K562 (cell line): ENCODE results near the gene GCHFR. TPM values are rescaled to one million over a fixed set of nuclear protein-coding genes. Genes with fewer than 3 reads are reported as not detected.

Experiments used
- ATAC-seq: fragments of 200-7000 bp; cut with Tn5 transposase; 3 replicates; pipeline ENCODE4 v1.9.1; 2020; ENCODE audit warnings: moderate library complexity
- BruUV-seq: library from RNA; stranded (reverse); fragments of 400-500 nt; replicated peaks from 2 replicates; lab custom pipeline; 2021; lab: Mats Ljungman, UMichigan
- CTCF ChIA-PET: fragments of 300-600 bp; formaldehyde crosslinking; extraction: SDS; loops from one replicate; lab custom pipeline; 2021; ENCODE audit warnings: low intra/inter-chr PET ratio; lab: Yijun Ruan, JAX
- POLR2A ChIA-PET: fragments of 300-600, 350-650 bp; sonication (Branson Sonifier 250); formaldehyde crosslinking; extraction: SDS; loops from one replicate; lab custom pipeline; 2021; ENCODE audit warnings: antibody characterized with exemption, inconsistent platforms; lab: Yijun Ruan, JAX
- DNase-seq, 4 experiments: peaks; one replicate each; pipeline versions ENCODE4 v3.0.0 to v3.0.0-alpha.2; 2011 to 2018; ENCODE audit warnings: low spot score in 3 of 4, mixed read lengths in 3 of 4; ENCODE audit errors: extremely low read depth in 1 of 4
- FAIRE-seq: peaks from 2 replicates; lab custom pipeline; 2011; peaks lifted over from hg19 to GRCh38; lab: Jason Lieb, UNC
- H2AFZ ChIP-seq: 2 replicates; pipeline ENCODE4 v1.6.0; 2011; ENCODE audit warnings: low read depth, low read length, control low read depth, inconsistent platforms
- H3K27ac ChIP-seq: fragments of 200-600 bp; 3 replicates; pipeline ENCODE4 v1.8.0; 2011; ENCODE audit warnings: low read depth, mild to moderate bottlenecking, control low read depth, inconsistent platforms, low read length, moderate library complexity, mixed read lengths; ENCODE audit errors: extremely low read depth
- H3K27me3 ChIP-seq, 2 experiments: fragments of 300-600 bp in 1 of 2; 2 replicates in 1 of 2; 3 replicates in 1 of 2; pipeline versions ENCODE4 v1.6.0 to v1.8.0; 2011; ENCODE audit warnings: inconsistent platforms in 2 of 2, low read length in 2 of 2, mild to moderate bottlenecking in 1 of 2, mixed read lengths in 1 of 2, moderate library complexity in 1 of 2; ENCODE audit not compliant: control insufficient read depth in 2 of 2, insufficient read depth in 2 of 2
- H3K36me3 ChIP-seq: fragments of 300-600 bp; 3 replicates; pipeline ENCODE4 v1.8.0; 2011; ENCODE audit warnings: mild to moderate bottlenecking, low read length, inconsistent platforms; ENCODE audit not compliant: control insufficient read depth, insufficient read depth
- H3K4me1 ChIP-seq, 2 experiments: fragments of 200-600 bp in 1 of 2; replicated peaks in 1 of 2; 2 replicates in 1 of 2; 3 replicates in 1 of 2; pipeline versions ENCODE4 v1.5.1 to v1.8.0; 2011; ENCODE audit warnings: inconsistent platforms in 2 of 2, low read length in 2 of 2, mild to moderate bottlenecking in 1 of 2, mixed read lengths in 1 of 2, moderate library complexity in 1 of 2; ENCODE audit not compliant: control insufficient read depth in 2 of 2, insufficient read depth in 2 of 2
- H3K4me2 ChIP-seq: 2 replicates; pipeline ENCODE4 v1.6.1; 2011; ENCODE audit warnings: low read length, control low read depth, inconsistent platforms, mixed read lengths; ENCODE audit not compliant: insufficient read depth
- H3K4me3 ChIP-seq: fragments of 200-600 bp; sonication (generic), shearing (Covaris generic); 2 replicates; pipeline ENCODE4 v1.5.1; 2016; ENCODE audit warnings: control low read depth, inconsistent platforms
- H3K79me2 ChIP-seq: fragments of 200-600 bp; 3 replicates; pipeline ENCODE4 v1.8.0; 2011; ENCODE audit warnings: low read length, inconsistent platforms; ENCODE audit not compliant: control insufficient read depth, insufficient read depth
- H3K9ac ChIP-seq, 2 experiments: 2 replicates each; pipeline versions ENCODE4 v1.6.0 to v1.6.1; 2011; ENCODE audit warnings: low read depth in 2 of 2, low read length in 2 of 2, control low read depth in 1 of 2, inconsistent platforms in 1 of 2, mild to moderate bottlenecking in 1 of 2, mixed read lengths in 1 of 2; ENCODE audit not compliant: insufficient read depth in 1 of 2
- H3K9me1 ChIP-seq: one replicate; pipeline ENCODE4 v1.6.0; 2011; ENCODE audit warnings: inconsistent platforms, mild to moderate bottlenecking, low read length, moderate library complexity; ENCODE audit not compliant: control insufficient read depth, insufficient read depth
- H3K9me3 ChIP-seq: replicated peaks from 2 replicates; pipeline ENCODE4 v1.5.1; 2011; ENCODE audit warnings: low read depth, low read length, inconsistent platforms; ENCODE audit not compliant: control insufficient read depth, insufficient read depth
- H4K20me1 ChIP-seq: replicated peaks from 2 replicates; pipeline ENCODE4 v1.6.1; 2011; ENCODE audit warnings: low read length, inconsistent platforms, mixed read lengths; ENCODE audit not compliant: control insufficient read depth, insufficient read depth
- HDGF ChIP-seq: fragments of 450-650 bp; IDR thresholded peaks from 2 replicates; pipeline ENCODE4 v1.6.1; 2016
- IRF2 ChIP-seq: sonication (generic); formaldehyde crosslinking; IDR thresholded peaks from 2 replicates; pipeline ENCODE4 v1.8.1; 2022; ENCODE audit warnings: mild to moderate bottlenecking, missing genetic modification reagents
- LCOR ChIP-seq: sonication (generic); formaldehyde crosslinking; IDR thresholded peaks from 2 replicates; pipeline ENCODE4 v1.8.0; 2022; ENCODE audit warnings: mild to moderate bottlenecking, missing genetic modification reagents
- MTA3 ChIP-seq: fragments of 450-650 bp; formaldehyde crosslinking; IDR thresholded peaks from 2 replicates; pipeline ENCODE4 v1.6.1; 2017; ENCODE audit warnings: mild to moderate bottlenecking, borderline replicate concordance
- NCOA6 ChIP-seq: fragments of 450-650 bp; IDR thresholded peaks from 2 replicates; pipeline ENCODE4 v1.6.1; 2017; ENCODE audit warnings: mild to moderate bottlenecking
- TRIM24 ChIP-seq, 2 experiments: fragments of 450-650 bp; IDR thresholded peaks; 2 replicates each; pipeline ENCODE4 v1.6.1; 2016
- ZNF696 ChIP-seq: fragments of 250-450 bp; sonication (Bioruptor Pico); conservative IDR thresholded peaks from 2 replicates; pipeline ENCODE4 v1.4.0; 2020; ENCODE audit warnings: mild to moderate bottlenecking, moderate library complexity
- ZZZ3 ChIP-seq: fragments of 450-650 bp; IDR thresholded peaks from 2 replicates; pipeline ENCODE4 v1.6.1; 2016; ENCODE audit warnings: antibody characterized with exemption, mild to moderate bottlenecking, moderate library complexity
- WGBS: fragments of 100-300 bp; shearing (Covaris generic); methylation state at CpG from one replicate; pipeline ENCODE4 v1.1.6; 2016; ENCODE audit warnings: low coverage, mixed read lengths; ENCODE audit not compliant: insufficient coverage; ENCODE audit errors: missing lambda C conversion rate; 5-methylcytosine and 5-hydroxymethylcytosine counted together
- in situ Hi-C: fragments of 300-500 bp; cut with MboI; formaldehyde crosslinking; loops from 4 replicates; pipeline ENCODE4 v1.15.0; 2018; ENCODE audit warnings: inconsistent platforms, mixed read lengths
- intact Hi-C: fragments of 100-400 bp; cut with micrococcal nuclease; formaldehyde crosslinking; loops from 2 replicates; pipeline ENCODE4 v1.14.2; 2022
- polyA plus RNA-seq, 8 experiments: library from polyadenylated mRNA; depleted of rRNA in 4 of 8; stranded (reverse) in 5 of 8; unstranded in 3 of 8; fragments of >200 nt; fragmentation: Nextera tagmentation in 2 of 8; fragmentation: Illumina TruSeq in 1 of 8; extraction: Ambion mirVana in 2 of 8; extraction: Trizol in 1 of 8; gene quantifications; 2 replicates each; pipeline versions ENCODE4 v1.2.1 to v1.2.3, GENCODE V29; 2011 to 2014; ENCODE audit warnings: inconsistent platforms in 1 of 8, missing spikeins in 1 of 8
- total RNA-seq, 7 experiments: library from RNA; depleted of rRNA in 6 of 7; stranded (reverse); fragments of >200 nt in 6 of 7; fragmentation: Illumina TruSeq in 2 of 7; extraction: Trizol in 2 of 7; gene quantifications; 2 replicates each; pipeline versions ENCODE4 v1.2.1 to v1.2.3, GENCODE V29; 2011 to 2021; ENCODE audit warnings: low replicate concordance in 1 of 7
- TF ChIP-seq, protein P1 (sequence below), 2 experiments: IDR thresholded peaks in 1 of 2; conservative IDR thresholded peaks in 1 of 2; 2 replicates each; pipeline ENCODE4 v1.6.1; 2016; ENCODE audit warnings: low read depth in 2 of 2, mild to moderate bottlenecking in 1 of 2, missing compliant biosample characterization in 1 of 2, missing genetic modification characterization in 1 of 2, moderate library complexity in 1 of 2
- TF ChIP-seq, protein P2 (sequence below): fragments of 250-450 bp; sonication (Bioruptor Pico); IDR thresholded peaks from 2 replicates; pipeline ENCODE4 v1.8.0; 2021; ENCODE audit warnings: borderline replicate concordance, mild to moderate bottlenecking, moderate library complexity; ENCODE audit not compliant: poor library complexity, severe bottlenecking
- TF ChIP-seq, protein P3 (sequence below): fragments of 250-450 bp; sonication (Bioruptor Pico); IDR thresholded peaks from 2 replicates; pipeline ENCODE4 v1.6.1; 2021; ENCODE audit warnings: mild to moderate bottlenecking
- TF ChIP-seq, protein P4 (sequence below): fragments of 200-800 bp; sonication (Bioruptor generic); IDR thresholded peaks from 2 replicates; pipeline ENCODE4 v1.6.1; 2016; ENCODE audit warnings: missing genetic modification characterization, missing compliant biosample characterization

Gene GCHFR
- total and polyA plus RNA-seq, 9 of the 15 experiments (the other 6 are each of a cell fraction or from before 2014, with no cell fraction given): 8.7 to 83.5 (median 20.8) TPM

DNA sequence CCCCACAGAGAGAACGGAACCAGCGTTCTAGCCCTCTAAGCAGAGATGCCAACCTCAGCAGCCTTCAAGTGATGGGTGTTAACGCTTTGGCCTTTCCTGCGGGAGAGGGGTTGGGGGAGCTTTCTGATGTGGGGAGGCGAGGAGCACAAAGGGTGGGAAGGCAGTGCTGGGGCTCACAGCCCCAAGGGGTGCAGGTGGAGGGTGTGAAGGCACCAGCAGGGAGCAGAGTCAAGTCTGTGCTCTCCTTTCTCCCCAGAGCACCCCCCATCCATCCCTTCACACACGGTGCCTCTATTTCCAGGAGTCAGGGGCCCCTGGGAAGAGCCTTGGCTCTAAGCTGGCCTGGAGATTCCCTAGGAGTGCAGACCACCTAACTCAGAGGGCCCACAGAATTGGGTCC lies 10.0 kb downstream of the GCHFR start (continued):
- no peak for TF ChIP-seq HDGF

DNA sequence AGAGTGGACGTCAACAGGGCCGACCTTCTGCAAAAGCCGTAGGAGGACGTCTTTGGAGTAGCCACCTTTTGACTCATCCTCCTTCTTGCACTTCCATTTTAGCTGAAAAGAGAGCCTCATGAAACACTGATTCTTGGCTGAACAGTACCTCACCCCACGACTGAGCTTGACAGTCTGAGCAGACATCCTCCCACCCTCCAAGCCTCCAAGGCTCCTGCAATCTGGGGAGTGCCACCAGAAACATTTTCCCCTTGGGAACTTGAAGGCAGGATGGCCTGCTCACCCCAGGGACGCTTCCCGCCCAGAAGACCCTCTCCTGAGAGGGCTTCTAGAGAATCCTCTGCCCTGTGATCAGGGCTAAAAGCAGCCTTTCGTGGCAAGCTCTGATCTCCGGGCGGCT lies 11.1 kb downstream of the GCHFR start:
- CTCF ChIA-PET: no interaction called here
- no peak for TF ChIP-seq MTA3
- TF ChIP-seq, protein P1, sequence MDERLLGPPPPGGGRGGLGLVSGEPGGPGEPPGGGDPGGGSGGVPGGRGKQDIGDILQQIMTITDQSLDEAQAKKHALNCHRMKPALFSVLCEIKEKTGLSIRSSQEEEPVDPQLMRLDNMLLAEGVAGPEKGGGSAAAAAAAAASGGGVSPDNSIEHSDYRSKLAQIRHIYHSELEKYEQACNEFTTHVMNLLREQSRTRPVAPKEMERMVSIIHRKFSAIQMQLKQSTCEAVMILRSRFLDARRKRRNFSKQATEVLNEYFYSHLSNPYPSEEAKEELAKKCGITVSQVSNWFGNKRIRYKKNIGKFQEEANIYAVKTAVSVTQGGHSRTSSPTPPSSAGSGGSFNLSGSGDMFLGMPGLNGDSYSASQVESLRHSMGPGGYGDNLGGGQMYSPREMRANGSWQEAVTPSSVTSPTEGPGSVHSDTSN (CRISPR knock-in tag; IDR thresholded peaks at IDR 0.05; ENCODE audit: low read depth): no peak
- TF ChIP-seq, protein P1 (tag; conservative IDR thresholded peaks at IDR 0.05; ENCODE audit: low read depth): no peak
- TF ChIP-seq, protein P2, sequence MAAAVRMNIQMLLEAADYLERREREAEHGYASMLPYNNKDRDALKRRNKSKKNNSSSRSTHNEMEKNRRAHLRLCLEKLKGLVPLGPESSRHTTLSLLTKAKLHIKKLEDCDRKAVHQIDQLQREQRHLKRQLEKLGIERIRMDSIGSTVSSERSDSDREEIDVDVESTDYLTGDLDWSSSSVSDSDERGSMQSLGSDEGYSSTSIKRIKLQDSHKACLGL (CRISPR knock-in tag): no peak
- no peak for TF ChIP-seq NCOA6
- TF ChIP-seq, protein P3, sequence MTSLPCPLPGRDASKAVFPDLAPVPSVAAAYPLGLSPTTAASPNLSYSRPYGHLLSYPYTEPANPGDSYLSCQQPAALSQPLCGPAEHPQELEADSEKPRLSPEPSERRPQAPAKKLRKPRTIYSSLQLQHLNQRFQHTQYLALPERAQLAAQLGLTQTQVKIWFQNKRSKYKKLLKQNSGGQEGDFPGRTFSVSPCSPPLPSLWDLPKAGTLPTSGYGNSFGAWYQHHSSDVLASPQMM (CRISPR knock-in tag): no peak
- no peak for TF ChIP-seq IRF2
- TF ChIP-seq, protein P4, sequence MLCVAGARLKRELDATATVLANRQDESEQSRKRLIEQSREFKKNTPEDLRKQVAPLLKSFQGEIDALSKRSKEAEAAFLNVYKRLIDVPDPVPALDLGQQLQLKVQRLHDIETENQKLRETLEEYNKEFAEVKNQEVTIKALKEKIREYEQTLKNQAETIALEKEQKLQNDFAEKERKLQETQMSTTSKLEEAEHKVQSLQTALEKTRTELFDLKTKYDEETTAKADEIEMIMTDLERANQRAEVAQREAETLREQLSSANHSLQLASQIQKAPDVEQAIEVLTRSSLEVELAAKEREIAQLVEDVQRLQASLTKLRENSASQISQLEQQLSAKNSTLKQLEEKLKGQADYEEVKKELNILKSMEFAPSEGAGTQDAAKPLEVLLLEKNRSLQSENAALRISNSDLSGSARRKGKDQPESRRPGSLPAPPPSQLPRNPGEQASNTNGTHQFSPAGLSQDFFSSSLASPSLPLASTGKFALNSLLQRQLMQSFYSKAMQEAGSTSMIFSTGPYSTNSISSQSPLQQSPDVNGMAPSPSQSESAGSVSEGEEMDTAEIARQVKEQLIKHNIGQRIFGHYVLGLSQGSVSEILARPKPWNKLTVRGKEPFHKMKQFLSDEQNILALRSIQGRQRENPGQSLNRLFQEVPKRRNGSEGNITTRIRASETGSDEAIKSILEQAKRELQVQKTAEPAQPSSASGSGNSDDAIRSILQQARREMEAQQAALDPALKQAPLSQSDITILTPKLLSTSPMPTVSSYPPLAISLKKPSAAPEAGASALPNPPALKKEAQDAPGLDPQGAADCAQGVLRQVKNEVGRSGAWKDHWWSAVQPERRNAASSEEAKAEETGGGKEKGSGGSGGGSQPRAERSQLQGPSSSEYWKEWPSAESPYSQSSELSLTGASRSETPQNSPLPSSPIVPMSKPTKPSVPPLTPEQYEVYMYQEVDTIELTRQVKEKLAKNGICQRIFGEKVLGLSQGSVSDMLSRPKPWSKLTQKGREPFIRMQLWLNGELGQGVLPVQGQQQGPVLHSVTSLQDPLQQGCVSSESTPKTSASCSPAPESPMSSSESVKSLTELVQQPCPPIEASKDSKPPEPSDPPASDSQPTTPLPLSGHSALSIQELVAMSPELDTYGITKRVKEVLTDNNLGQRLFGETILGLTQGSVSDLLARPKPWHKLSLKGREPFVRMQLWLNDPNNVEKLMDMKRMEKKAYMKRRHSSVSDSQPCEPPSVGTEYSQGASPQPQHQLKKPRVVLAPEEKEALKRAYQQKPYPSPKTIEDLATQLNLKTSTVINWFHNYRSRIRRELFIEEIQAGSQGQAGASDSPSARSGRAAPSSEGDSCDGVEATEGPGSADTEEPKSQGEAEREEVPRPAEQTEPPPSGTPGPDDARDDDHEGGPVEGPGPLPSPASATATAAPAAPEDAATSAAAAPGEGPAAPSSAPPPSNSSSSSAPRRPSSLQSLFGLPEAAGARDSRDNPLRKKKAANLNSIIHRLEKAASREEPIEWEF (CRISPR knock-in tag): no peak
- no peak for TF ChIP-seq ZZZ3
- TF ChIP-seq ZNF696 (CRISPR knock-in tag): no peak
- no peak for TF ChIP-seq LCOR (CRISPR knock-in tag)
- no peak for TF ChIP-seq TRIM24 (IDR thresholded peaks at IDR 0.05)

More for the DNA sequence above, 11.1 kb downstream of the GCHFR start:
- Histone ChIP-seq H3K9ac (peak overlapping the region in 1 of 2 experiments; percentile 19; a peak in 3 of 4 replicates), H3K27ac (0 out of 3 replicates have a peak overlapping the region, but pooled peaks have one; percentile 21), H3K27me3 (no peaks in the 10 kb centered on the region), H3K4me1 (peaks cover 10 to 12% of the 10 kb centered on the region in 2 experiments; a peak in 4 of 5 replicates), H3K4me2 (peak overlapping the region; percentile 30; the same call in 1 of the 2 replicates), H2AFZ (no peak overlapping the region), H3K79me2 (no peaks in the 10 kb centered on the region), H3K36me3 (peaks cover 64% of the 10 kb centered on the region; the same call in 2 of the 3 replicates), H4K20me1 (no peaks in the 10 kb centered on the region), H3K9me3 (no peaks in the 10 kb centered on the region), H3K4me3 (no peak overlapping the region), H3K9me1 (no peaks in the 10 kb centered on the region)
- no peak for DNase-seq
- intact Hi-C loops (no loop called here), in situ Hi-C loops (no loop called here)
- no peak for FAIRE-seq
- POLR2A ChIA-PET: interaction anchor here (0.9 to 1.0 kb wide), 2 partner anchors 13 to 61 kb away, joined by 3 read pairs; no protein-coding TSS in a partner anchor
- WGBS: 62% methylated on average over 10 of the region's 10 CpGs
- BruUV-seq: no TSS peak
- ATAC-seq: no peak
